Activated naive CD8-positive, alpha-beta T cell treated with anti-CD3 and anti-CD28 coated beads, Interleukin-2, amount 10 ng/mL, durations not matched to agents 7 days and 5 days (primary cell): Measurements from ENCODE around the gene KLHDC1. TPM values are rescaled to one million over a fixed set of nuclear protein-coding genes. Genes with fewer than 3 reads are reported as not detected.
A peak's percentile ranks its signal among the peaks of the same experiment; 100 is the strongest.
"Not testable (repeated sequence)": the region's sequence is repeated elsewhere in the genome, so short reads cannot be mapped to it uniquely, and the experiment has no call there.

Source experiments
- ATAC-seq: fragments of 150-1000 bp; cut with Tn5 transposase; one replicate; pipeline ENCODE4 v1.10.0; 2021; ENCODE audit warnings: low read depth, moderate library complexity
- POLR2A ChIA-PET: fragments of 350-600 bp; sonication (Branson Sonifier 250); formaldehyde crosslinking; loops from one replicate; lab custom pipeline; 2021; ENCODE audit warnings: antibody characterized with exemption; lab: Charles Lee
- DNase-seq: peaks from one replicate; pipeline ENCODE4 v3.0.0; 2021
- H3K27ac Mint-ChIP-seq: one replicate; pipeline ENCODE4 v1.8.0; 2022; ENCODE audit warnings: mild to moderate bottlenecking, mixed read lengths
- H3K27me3 Mint-ChIP-seq: one replicate; pipeline ENCODE4 v1.8.0; 2022; ENCODE audit warnings: mild to moderate bottlenecking, moderate library complexity, mixed read lengths
- H3K36me3 Mint-ChIP-seq: one replicate; pipeline ENCODE4 v1.8.0; 2021; ENCODE audit warnings: mild to moderate bottlenecking, mixed read lengths
- H3K4me1 Mint-ChIP-seq: one replicate; pipeline ENCODE4 v1.8.0; 2021; ENCODE audit warnings: mixed read lengths
- H3K4me3 Mint-ChIP-seq: one replicate; pipeline ENCODE4 v1.8.0; 2022; ENCODE audit warnings: mild to moderate bottlenecking, moderate library complexity, mixed read lengths
- H3K9me3 Mint-ChIP-seq: one replicate; pipeline ENCODE4 v1.8.0; 2021; ENCODE audit warnings: mixed read lengths
- total RNA-seq, 2 experiments: library from RNA; stranded (reverse); gene quantifications; one replicate each; pipeline ENCODE4 v1.2.3, GENCODE V29; 2021

The KLHDC1 gene
- total RNA-seq, 2 experiments from 2014 or later, result 4.6 to 5.6 TPM

DNA sequence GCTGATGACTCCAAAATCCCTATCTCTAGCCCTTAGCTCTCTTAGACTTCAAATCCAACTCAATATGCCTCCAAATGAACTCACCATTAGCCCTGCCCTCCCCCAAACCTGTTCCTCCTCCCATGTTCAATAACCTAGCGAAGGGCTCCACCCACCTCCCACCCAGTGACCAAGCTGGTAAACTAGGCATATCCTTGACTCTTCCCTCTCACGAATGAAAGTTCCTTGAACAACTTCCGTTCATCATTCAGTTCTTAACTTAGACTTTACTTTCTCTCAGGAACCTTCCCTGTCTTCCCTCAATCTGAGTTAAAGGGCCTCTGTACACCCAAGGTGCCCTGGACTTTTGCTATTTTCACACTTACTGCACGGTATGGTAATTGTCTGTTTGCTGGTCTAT lies 1.9 kb upstream of the KLHDC1 start:
- Mint-ChIP-seq H3K4me3 (no peak overlapping the region), H3K4me1 (peaks cover 28% of the 10 kb centered on the region), H3K27ac (no peak overlapping the region), H3K27me3 (no peaks in the 10 kb centered on the region), H3K9me3 (no peaks in the 10 kb centered on the region), H3K36me3 (peaks cover 4% of the 10 kb centered on the region)
- POLR2A ChIA-PET, result interaction anchor here (1.7 kb wide), 1 partner anchor 76 kb away, joined by 7 read pairs; the partner anchor contains the start of gene KLHDC2
- no peak for ATAC-seq
- DNase-seq, result no peak

DNA sequence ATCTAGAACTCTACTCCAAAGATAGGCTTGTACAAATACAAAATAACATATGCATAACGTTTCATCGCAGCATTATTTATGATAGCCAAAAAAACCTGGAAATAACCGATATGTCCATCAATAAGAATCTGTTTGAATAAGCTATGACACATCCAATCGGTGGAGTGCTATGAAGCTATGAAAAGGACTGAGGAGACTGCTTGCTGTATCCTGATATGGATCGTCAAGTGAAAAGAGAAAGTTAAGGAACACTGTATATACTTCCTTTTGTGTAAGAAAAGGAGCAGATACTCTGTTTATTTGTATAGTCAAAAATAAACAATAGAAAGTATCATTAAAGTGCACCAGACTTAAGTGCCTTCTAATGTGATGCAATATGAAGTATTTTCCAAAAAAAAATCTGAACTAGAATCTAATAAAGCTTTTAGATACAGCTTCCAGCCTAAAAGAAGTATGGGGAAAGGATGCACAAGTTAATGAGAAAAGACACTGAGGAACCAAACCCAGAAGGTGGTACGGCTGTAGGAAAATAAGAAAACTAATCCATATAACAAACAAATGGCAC lies 645 bp upstream of the KLHDC1 start:
- Mint-ChIP-seq H3K36me3 (peaks cover 3% of the 10 kb centered on the region), H3K9me3 (no peaks in the 10 kb centered on the region), H3K27ac (peak overlapping the region; percentile 89), H3K27me3 (no peaks in the 10 kb centered on the region), H3K4me3 (peak overlapping the region; percentile 84), H3K4me1 (peaks cover 17% of the 10 kb centered on the region)
- POLR2A ChIA-PET, result interaction anchor here (1.2 to 2.7 kb wide), 2 partner anchors 75 to 620 kb away, joined by 3 to 19 read pairs; partner anchors contain the start of genes DMAC2L, KLHDC2 and L2HGDH
- ATAC-seq (no peak), DNase-seq (no peak)

DNA sequence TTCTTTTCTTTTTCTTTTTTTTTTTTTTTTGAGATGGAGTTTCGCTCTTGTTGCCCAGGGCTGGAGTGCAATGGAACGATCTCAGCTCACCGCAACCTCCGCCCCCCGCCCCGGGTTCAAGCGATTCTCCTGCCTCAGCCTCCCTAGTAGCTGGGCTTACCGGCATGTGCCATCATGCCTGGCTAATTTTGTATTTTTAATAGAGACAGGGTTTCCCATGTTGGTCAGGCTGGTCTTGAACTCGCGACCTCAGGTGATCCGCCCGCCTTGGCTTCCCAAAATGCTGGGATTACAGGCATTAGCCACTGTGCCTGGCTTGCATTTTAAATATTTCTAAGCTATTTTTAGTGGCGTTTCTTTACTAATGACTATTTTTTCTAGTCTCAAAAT lies 810 bp downstream of the KLHDC1 start:
- ATAC-seq, H3K27ac Mint-ChIP-seq, H3K27me3 Mint-ChIP-seq, DNase-seq, H3K9me3 Mint-ChIP-seq, H3K36me3 Mint-ChIP-seq: not testable (repeated sequence)
- POLR2A ChIA-PET, result interaction anchor here (1.2 to 2.7 kb wide), 2 partner anchors 74 to 618 kb away, joined by 3 to 19 read pairs; partner anchors contain the start of genes DMAC2L, KLHDC2 and L2HGDH
- H3K4me1 Mint-ChIP-seq, result peaks cover 13% of the 10 kb centered on the region
- H3K4me3 Mint-ChIP-seq, result peak overlapping the region; percentile 84

DNA sequence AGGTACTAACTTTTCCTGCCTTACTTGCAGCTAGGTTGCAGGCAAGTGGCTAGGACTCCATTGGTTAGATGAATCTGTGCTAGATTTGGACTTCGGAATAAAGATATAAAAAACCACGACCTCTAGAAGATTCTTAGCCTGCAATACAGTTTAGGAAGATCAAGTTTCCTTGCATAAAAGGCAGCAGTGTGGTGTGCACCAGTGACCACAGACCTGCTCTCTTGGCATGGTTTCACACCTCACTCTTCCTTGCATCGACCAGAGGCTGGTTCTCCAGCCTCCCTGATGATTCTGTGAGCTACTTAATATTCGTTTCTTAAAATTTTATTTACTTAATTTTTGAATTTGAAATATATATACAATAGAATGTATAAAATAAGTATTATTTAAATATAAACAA lies 9.8 kb downstream of the KLHDC1 start:
- H3K4me1 Mint-ChIP-seq, result peaks cover 8% of the 10 kb centered on the region
- no peak for DNase-seq
- peaks cover 5% of the 10 kb centered on the region for H3K36me3 Mint-ChIP-seq
- no peaks in the 10 kb centered on the region for H3K27me3 Mint-ChIP-seq
- no peak overlapping the region for H3K4me3 Mint-ChIP-seq
- no peak for ATAC-seq
- POLR2A ChIA-PET, result no interaction called here
- H3K27ac Mint-ChIP-seq, result no peak overlapping the region
- peaks cover 2% of the 10 kb centered on the region for H3K9me3 Mint-ChIP-seq

DNA sequence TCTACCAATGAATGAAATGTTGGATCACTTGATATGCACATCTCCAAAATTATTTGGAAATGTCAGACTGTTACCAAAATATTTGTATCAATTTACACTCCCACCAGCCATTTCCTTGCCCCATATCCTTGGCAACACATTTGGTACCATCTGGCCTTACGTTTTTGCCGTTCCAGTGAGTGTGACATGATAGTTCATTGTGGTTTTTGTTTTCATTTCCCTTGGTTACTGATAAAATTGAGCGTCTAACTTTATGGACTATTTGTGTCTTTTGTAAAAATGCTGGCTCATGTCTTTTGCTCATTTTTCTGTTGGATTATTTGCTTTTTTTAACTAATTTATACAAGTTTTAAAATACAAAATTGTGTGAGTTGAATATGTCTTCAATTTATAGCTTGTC lies 11.0 kb downstream of the KLHDC1 start:
- DNase-seq (no peak), ATAC-seq (no peak)
- Mint-ChIP-seq H3K27me3 (no peaks in the 10 kb centered on the region), H3K4me1 (peaks cover 8% of the 10 kb centered on the region), H3K36me3 (peaks cover 5% of the 10 kb centered on the region), H3K4me3 (no peak overlapping the region), H3K9me3 (peaks cover 2% of the 10 kb centered on the region), H3K27ac (no peak overlapping the region)
- POLR2A ChIA-PET, result no interaction called here

DNA sequence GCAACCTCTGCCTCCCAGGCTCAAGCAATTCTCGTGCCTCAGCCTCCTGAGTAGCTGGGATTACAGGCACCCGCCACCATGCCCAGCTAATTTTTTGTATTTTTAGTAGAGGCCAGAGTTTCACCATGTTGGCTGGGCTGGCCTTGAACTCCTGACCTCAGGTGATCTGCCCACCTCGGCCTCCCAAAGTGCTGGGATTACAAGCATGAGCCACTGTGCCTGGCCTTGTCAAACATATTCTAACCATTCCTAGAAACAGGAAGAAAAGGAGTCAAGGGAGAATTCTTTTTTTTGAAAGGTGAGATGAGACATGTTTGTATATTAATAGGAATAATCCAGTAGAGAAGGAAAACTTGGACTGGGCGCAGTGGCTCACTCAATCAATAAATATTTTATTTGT lies 11.6 kb downstream of the KLHDC1 start:
- POLR2A ChIA-PET, DNase-seq, ATAC-seq, H3K9me3 Mint-ChIP-seq, H3K4me3 Mint-ChIP-seq, H3K27me3 Mint-ChIP-seq, H3K27ac Mint-ChIP-seq, H3K36me3 Mint-ChIP-seq, H3K4me1 Mint-ChIP-seq: not testable (repeated sequence)

DNA sequence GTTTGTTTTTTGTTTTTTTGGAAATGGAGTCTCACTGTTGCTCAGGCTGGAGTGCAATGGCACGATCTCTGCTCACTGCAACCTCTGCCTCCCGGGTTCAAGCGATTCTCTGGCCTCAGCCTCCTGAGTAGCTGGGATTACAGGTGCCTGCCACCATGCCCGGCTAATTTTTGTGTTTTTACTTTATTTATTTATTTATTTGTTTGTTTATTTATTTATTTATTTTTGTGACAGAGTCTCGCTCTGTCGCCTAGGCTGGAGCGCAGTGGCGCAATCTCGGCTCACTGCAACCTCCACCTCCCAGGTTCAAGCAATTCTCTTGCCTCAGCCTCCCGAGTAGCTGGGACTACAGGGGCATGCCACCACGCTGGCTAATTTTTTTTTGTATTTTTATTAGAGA lies 18.1 kb downstream of the KLHDC1 start:
- H3K4me1 Mint-ChIP-seq, H3K27ac Mint-ChIP-seq, DNase-seq, POLR2A ChIA-PET, H3K36me3 Mint-ChIP-seq, ATAC-seq, H3K4me3 Mint-ChIP-seq, H3K9me3 Mint-ChIP-seq, H3K27me3 Mint-ChIP-seq: not testable (repeated sequence)

DNA sequence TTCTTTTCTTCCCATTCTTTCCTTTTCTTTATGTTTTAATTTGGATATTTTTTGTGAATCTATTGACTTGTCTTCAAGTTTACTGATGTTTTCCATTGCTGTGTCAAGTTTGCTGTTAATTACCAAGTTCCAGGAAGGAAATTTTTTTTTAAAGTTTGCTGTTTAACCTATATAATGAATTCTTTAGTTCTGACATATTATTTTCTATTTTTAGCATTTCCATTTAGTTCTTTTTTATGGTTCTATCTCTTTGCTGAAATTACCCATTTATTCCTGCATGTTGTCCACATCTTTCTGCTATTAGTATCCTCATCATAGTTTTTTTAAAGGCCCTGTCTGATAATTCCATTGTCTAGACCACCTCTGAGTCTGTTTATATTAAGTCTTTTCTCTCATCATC lies 27.8 kb downstream of the KLHDC1 start:
- ATAC-seq, result no peak
- POLR2A ChIA-PET, result no interaction called here
- Mint-ChIP-seq H3K9me3 (peaks cover 4% of the 10 kb centered on the region), H3K36me3 (peaks cover 16% of the 10 kb centered on the region), H3K4me3 (no peak overlapping the region), H3K27ac (no peak overlapping the region), H3K4me1 (no peaks in the 10 kb centered on the region), H3K27me3 (no peaks in the 10 kb centered on the region)
- no peak for DNase-seq

DNA sequence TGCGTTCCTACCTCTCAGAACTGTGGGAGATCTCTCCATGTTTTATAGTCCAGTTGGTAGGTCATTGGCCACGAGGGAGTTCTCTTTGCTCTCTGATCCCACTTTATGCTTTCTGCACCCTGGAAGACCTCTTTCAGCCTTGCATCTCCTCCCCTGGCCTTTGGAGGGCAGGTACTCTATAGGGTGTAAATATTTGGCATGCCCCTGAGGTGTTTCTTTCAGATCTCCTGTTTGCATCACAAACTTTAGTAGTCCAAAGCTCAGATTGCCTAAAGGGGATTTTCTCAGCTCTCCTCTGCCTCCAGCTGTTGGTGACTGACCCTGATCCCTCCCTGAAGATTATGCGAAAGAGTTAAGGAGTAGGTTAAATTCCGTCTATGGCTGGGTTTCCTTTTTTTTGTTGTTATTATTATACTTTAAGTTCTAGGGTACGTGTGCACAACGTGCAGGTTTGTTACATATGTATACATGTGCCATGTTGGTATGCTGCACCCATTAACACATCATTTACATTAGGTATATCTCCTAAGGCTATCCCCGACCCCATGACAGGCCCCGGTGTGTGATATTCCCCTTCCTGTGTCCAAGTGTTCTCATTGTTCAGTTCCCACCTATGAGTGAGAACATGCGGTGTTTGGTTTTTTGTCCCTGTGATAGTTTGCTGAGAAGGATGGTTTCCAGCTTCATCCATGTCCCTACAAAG lies 29.0 kb downstream of the KLHDC1 start:
- POLR2A ChIA-PET, H3K4me3 Mint-ChIP-seq, ATAC-seq, H3K9me3 Mint-ChIP-seq, H3K4me1 Mint-ChIP-seq, H3K27me3 Mint-ChIP-seq, H3K27ac Mint-ChIP-seq, DNase-seq: not testable (repeated sequence)
- peaks cover 16% of the 10 kb centered on the region for H3K36me3 Mint-ChIP-seq

DNA sequence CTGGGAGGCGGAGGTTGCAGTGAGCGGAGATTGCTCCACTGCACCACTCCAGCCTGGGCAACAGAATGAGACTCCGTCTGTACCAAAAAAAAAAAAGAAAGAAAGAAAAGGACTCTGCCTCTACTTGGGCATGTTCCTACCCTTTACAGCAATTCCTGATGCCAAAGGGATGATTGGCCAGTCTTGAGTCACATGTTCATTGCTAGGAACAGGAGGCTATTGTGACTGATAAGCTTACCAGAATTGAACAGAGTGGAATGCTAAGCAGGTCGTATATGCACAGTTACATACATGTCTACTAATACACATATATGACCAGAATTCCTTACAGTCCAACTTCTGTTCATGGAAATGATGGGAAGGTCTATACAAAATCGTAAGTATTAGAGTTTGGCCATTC lies 34.3 kb downstream of the KLHDC1 start:
- no peak for ATAC-seq
- H3K27me3 Mint-ChIP-seq, result no peaks in the 10 kb centered on the region
- POLR2A ChIA-PET, result no interaction called here
- H3K4me1 Mint-ChIP-seq, result no peaks in the 10 kb centered on the region
- DNase-seq, result no peak
- H3K36me3 Mint-ChIP-seq, result peaks cover 4% of the 10 kb centered on the region
- no peak overlapping the region for H3K27ac Mint-ChIP-seq
- H3K9me3 Mint-ChIP-seq, result no peaks in the 10 kb centered on the region
- no peak overlapping the region for H3K4me3 Mint-ChIP-seq

DNA sequence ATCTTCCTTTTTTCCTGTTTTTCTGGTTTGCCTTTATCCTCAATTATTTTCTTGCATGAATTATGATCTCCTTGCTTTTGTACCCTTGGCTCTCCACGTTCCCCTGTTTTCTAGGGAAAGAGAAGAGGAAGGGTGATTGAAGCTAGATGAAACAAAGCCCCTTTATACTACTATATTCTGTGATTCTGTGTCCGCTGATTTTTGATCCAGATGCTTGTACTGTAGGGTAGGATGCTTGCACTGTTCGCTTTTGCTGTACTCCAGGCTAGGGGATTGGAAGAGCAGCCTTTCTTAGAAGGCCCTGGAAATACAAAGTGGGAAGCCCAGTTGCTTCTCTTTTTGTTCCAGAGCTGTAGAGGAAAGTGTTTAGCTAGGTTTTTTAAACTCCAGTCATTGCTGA lies 40.0 kb downstream of the KLHDC1 start:
- POLR2A ChIA-PET, result no interaction called here
- Mint-ChIP-seq H3K36me3 (no peaks in the 10 kb centered on the region), H3K4me1 (no peaks in the 10 kb centered on the region), H3K27me3 (no peaks in the 10 kb centered on the region), H3K27ac (no peak overlapping the region), H3K4me3 (no peak overlapping the region), H3K9me3 (no peaks in the 10 kb centered on the region)
- no peak for DNase-seq
- no peak for ATAC-seq

DNA sequence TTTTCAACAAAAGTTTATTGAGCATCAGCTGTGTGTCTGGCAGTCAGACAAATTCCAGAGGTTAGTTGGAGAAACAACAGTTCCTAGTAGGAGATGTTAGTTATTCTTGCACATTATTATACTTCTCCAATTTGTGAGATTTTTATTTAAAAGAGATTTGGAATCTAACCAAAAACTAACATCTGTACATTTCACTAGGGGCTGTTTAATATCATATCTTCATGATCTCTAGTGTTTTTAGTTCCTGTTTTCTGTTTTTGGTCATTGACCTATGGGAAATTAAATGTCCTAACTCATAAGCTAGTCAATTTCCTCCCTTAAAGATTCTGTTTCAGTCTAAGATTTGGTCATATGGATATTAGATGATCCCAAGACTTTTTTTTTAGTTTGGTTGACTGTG lies 40.9 kb downstream of the KLHDC1 start:
- H3K9me3 Mint-ChIP-seq, result no peaks in the 10 kb centered on the region
- H3K4me3 Mint-ChIP-seq, result no peak overlapping the region
- POLR2A ChIA-PET, result no interaction called here
- ATAC-seq (no peak), DNase-seq (no peak)
- no peaks in the 10 kb centered on the region for H3K4me1 Mint-ChIP-seq
- no peaks in the 10 kb centered on the region for H3K27me3 Mint-ChIP-seq
- no peaks in the 10 kb centered on the region for H3K36me3 Mint-ChIP-seq
- no peak overlapping the region for H3K27ac Mint-ChIP-seq

DNA sequence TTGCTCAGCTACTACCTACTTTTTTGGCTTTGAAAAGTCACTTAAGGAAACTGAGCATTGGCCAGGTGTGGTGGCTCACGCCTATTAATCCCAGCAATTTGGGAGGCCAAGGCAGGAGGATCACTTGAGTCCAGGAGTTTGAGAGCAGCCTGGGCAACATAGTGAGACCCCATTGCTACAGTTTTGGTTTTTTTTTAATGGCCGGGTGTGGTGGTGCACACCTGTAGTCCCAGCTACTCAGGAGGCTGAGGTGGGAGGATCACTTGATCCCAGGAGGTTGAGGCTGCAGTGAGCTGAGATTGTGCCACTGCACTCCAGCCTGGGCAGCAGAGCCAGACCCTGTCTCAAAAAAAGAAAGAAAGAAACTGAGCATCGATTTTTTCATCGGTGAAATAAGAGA lies 42.7 kb downstream of the KLHDC1 start:
- not testable (repeated sequence) for ATAC-seq, DNase-seq, H3K36me3 Mint-ChIP-seq, H3K4me3 Mint-ChIP-seq, H3K27ac Mint-ChIP-seq, H3K27me3 Mint-ChIP-seq, H3K9me3 Mint-ChIP-seq, H3K4me1 Mint-ChIP-seq
- POLR2A ChIA-PET, result interaction anchor here (0.6 kb wide), 1 partner anchor 23 kb away, joined by 3 read pairs; no protein-coding TSS in a partner anchor

DNA sequence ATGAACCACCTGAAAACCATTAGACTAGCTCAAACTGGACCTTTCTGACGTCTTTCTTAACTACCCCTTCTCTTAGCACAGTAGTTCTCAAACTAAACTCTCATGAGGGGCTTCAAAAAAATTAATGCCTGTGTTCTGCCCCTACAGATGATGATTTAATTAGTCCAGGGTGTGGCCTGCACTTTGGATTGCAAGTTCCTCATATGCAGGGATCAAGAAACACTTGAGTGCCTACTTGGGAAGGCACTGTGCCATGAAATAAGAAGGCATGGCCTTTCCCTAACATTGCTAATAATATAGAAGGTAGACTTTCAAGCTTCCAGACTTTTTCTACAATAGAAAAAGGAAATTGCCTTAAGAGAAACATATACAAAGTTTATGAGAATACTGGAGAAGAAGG lies 52.3 kb downstream of the KLHDC1 start:
- H3K4me1 Mint-ChIP-seq, result no peaks in the 10 kb centered on the region
- H3K9me3 Mint-ChIP-seq, result no peaks in the 10 kb centered on the region
- DNase-seq (no peak), ATAC-seq (no peak)
- H3K27me3 Mint-ChIP-seq, result no peaks in the 10 kb centered on the region
- POLR2A ChIA-PET, result no interaction called here
- no peak overlapping the region for H3K4me3 Mint-ChIP-seq
- H3K36me3 Mint-ChIP-seq, result no peaks in the 10 kb centered on the region
- no peak overlapping the region for H3K27ac Mint-ChIP-seq
